Endothelial cell of umbilical vein (primary cell): ENCODE measurements around the gene TNFSF9. TPM values are rescaled to one million over a fixed set of nuclear protein-coding genes. Genes with fewer than 3 reads are reported as not detected.

ENCODE experiments used
- BruUV-seq: library from RNA; stranded (reverse); fragments of 400-500 nt; replicated peaks from 2 replicates; lab custom pipeline; 2021; lab: Mats Ljungman, UMichigan
- CTCF ChIA-PET: fragments of 300-600, 350-600 bp; sonication (Branson Sonifier 250); formaldehyde crosslinking; loops from one replicate; lab custom pipeline; 2021; ENCODE audit warnings: antibody characterized with exemption, inconsistent platforms; lab: Charles Lee
- POLR2A ChIA-PET: fragments of 300-600, 350-600 bp; sonication (Branson Sonifier 250); formaldehyde crosslinking; loops from one replicate; lab custom pipeline; 2021; ENCODE audit warnings: antibody characterized with exemption, inconsistent platforms; lab: Charles Lee
- DNase-seq: peaks from one replicate; pipeline ENCODE4 v3.0.0-alpha.2; 2011; ENCODE audit warnings: low read depth, low spot score
- FAIRE-seq: peaks from 2 replicates; lab custom pipeline; 2011; peaks lifted over from hg19 to GRCh38; lab: Jason Lieb, UNC
- H2AFZ ChIP-seq: 2 replicates; pipeline ENCODE4 v1.6.0; 2012; ENCODE audit warnings: low read depth, low read length, control low read depth, inconsistent platforms
- H3K27ac ChIP-seq: 2 replicates; pipeline ENCODE4 v1.5.1; 2011; ENCODE audit warnings: low read depth, mild to moderate bottlenecking, control low read depth, low read length, moderate library complexity; ENCODE audit not compliant: insufficient read depth
- H3K27me3 ChIP-seq, 2 experiments: 2 replicates each; pipeline versions ENCODE4 v1.6.0 to v1.6.1; 2011; ENCODE audit warnings: low read length in 2 of 2, mixed read lengths in 1 of 2; ENCODE audit not compliant: control insufficient read depth in 2 of 2, insufficient read depth in 2 of 2
- H3K36me3 ChIP-seq, 2 experiments: 2 replicates in 1 of 2; 3 replicates in 1 of 2; pipeline ENCODE4 v1.5.1; 2011; ENCODE audit warnings: low read length in 2 of 2, mild to moderate bottlenecking in 1 of 2, moderate library complexity in 1 of 2; ENCODE audit not compliant: control insufficient read depth in 2 of 2, insufficient read depth in 2 of 2; ENCODE audit errors: extremely low read depth in 1 of 2
- H3K4me1 ChIP-seq: 3 replicates; pipeline ENCODE4 v1.5.1; 2011; ENCODE audit warnings: mild to moderate bottlenecking, low read length; ENCODE audit not compliant: control insufficient read depth, insufficient read depth; ENCODE audit errors: extremely low read depth
- H3K4me2 ChIP-seq: 2 replicates; pipeline ENCODE4 v1.6.1; 2011; ENCODE audit warnings: low read length, control low read depth, mixed read lengths; ENCODE audit not compliant: insufficient read depth
- H3K4me3 ChIP-seq, 3 experiments: fragments of 200-600 bp in 1 of 3; sonication (generic), shearing (Covaris generic) in 1 of 3; replicated peaks in 1 of 3; 2 replicates each; pipeline ENCODE4 v1.5.1; 2011 to 2016; ENCODE audit warnings: control low read depth in 3 of 3, low read length in 3 of 3, mild to moderate bottlenecking in 2 of 3, inconsistent platforms in 1 of 3, low read depth in 1 of 3, moderate library complexity in 1 of 3; ENCODE audit not compliant: insufficient read depth in 1 of 3
- H3K79me2 ChIP-seq: 2 replicates; pipeline ENCODE4 v1.6.0; 2012; ENCODE audit warnings: low read length, inconsistent platforms; ENCODE audit not compliant: control insufficient read depth, insufficient read depth
- H3K9ac ChIP-seq: replicated peaks from 2 replicates; pipeline ENCODE3; 2011; ENCODE audit warnings: low read length, control low read depth; ENCODE audit not compliant: insufficient read depth; ENCODE audit errors: extremely low read depth
- H3K9me1 ChIP-seq: replicated peaks from 3 replicates; pipeline ENCODE4 v1.6.0; 2011; ENCODE audit warnings: mild to moderate bottlenecking, low read length; ENCODE audit not compliant: control insufficient read depth, insufficient read depth; ENCODE audit errors: extremely low read depth
- H3K9me3 ChIP-seq: replicated peaks from 2 replicates; pipeline ENCODE4 v1.5.1; 2012; ENCODE audit warnings: low read length, inconsistent platforms; ENCODE audit not compliant: control insufficient read depth, insufficient read depth
- H4K20me1 ChIP-seq: replicated peaks from 2 replicates; pipeline ENCODE3; 2011; ENCODE audit warnings: mild to moderate bottlenecking, low read length; ENCODE audit not compliant: control insufficient read depth, insufficient read depth; ENCODE audit errors: extremely low read depth
- EZH2 ChIP-seq: IDR thresholded peaks from 2 replicates; pipeline ENCODE4 v1.6.1; 2012; ENCODE audit warnings: borderline replicate concordance, low read depth, mild to moderate bottlenecking, moderate library complexity, low read length, inconsistent platforms; ENCODE audit not compliant: severe bottlenecking
- FOS ChIP-seq: IDR thresholded peaks from 2 replicates; pipeline ENCODE4 v1.6.1; 2011; ENCODE audit warnings: mild to moderate bottlenecking, low read length, moderate library complexity, borderline replicate concordance; ENCODE audit not compliant: insufficient read depth
- GATA2 ChIP-seq: IDR thresholded peaks from 2 replicates; pipeline ENCODE4 v1.7.0; 2011; ENCODE audit warnings: low read depth, mild to moderate bottlenecking, moderate library complexity, mixed read lengths, low read length; ENCODE audit not compliant: insufficient read length, insufficient read depth
- JUN ChIP-seq: IDR thresholded peaks from 2 replicates; pipeline ENCODE4 v1.6.1; 2011; ENCODE audit warnings: borderline replicate concordance, low read depth; ENCODE audit not compliant: insufficient read length, insufficient read depth
- MYC ChIP-seq: IDR thresholded peaks from one replicate; pipeline ENCODE4 v1.6.1; 2011; ENCODE audit warnings: mild to moderate bottlenecking, low read depth, low read length
- POLR2A ChIP-seq: IDR thresholded peaks from 2 replicates; pipeline ENCODE4 v1.6.1; 2012; ENCODE audit warnings: low read depth, mild to moderate bottlenecking, control low read depth, low read length
- POLR2AphosphoS5 ChIP-seq: IDR thresholded peaks from 2 replicates; pipeline ENCODE4 v1.6.1; 2012; ENCODE audit warnings: low read depth, mild to moderate bottlenecking, control low read depth, low read length, moderate library complexity; ENCODE audit not compliant: insufficient read depth
- dilution Hi-C: fragments of 300-500 bp; cut with MboI; formaldehyde crosslinking; loops from one replicate; pipeline ENCODE4 v1.15.0; 2019; ENCODE audit warnings: low sequenced_read_pairs; ENCODE audit not compliant: extremely low pct_ligation_motif_present
- intact Hi-C: fragments of 100-400 bp; cut with micrococcal nuclease; formaldehyde crosslinking; loops from one replicate; pipeline ENCODE4 v1.10.0; 2022
- polyA plus RNA-seq, 4 experiments: library from polyadenylated mRNA; depleted of rRNA in 3 of 4; stranded (reverse) in 3 of 4; unstranded in 1 of 4; fragments of >200 nt; gene quantifications; 2 replicates each; pipeline versions ENCODE4 v1.2.1 to v1.2.3, GENCODE V29; 2011 to 2012; ENCODE audit warnings: missing spikeins in 1 of 4
- total RNA-seq: library from RNA; stranded (reverse); gene quantifications from 2 replicates; pipeline ENCODE4 v1.2.3, GENCODE V29; 2021
- TF ChIP-seq, protein P1 (sequence below): IDR thresholded peaks from 2 replicates; pipeline ENCODE4 v1.6.1; 2011; ENCODE audit not compliant: insufficient read depth, insufficient read length
- TF ChIP-seq, protein P2 (sequence below), 2 donors: IDR thresholded peaks; 1 replicate in 1 of 2; 2 replicates in 1 of 2; pipeline ENCODE4 v1.5.1; 2011; ENCODE audit warnings: low read length in 2 of 2, mild to moderate bottlenecking in 2 of 2, moderate library complexity in 2 of 2, control low read depth in 1 of 2, inconsistent platforms in 1 of 2, low read depth in 1 of 2; ENCODE audit not compliant: insufficient read depth in 1 of 2; ENCODE audit errors: extremely low read depth in 1 of 2

Gene TNFSF9
- total and polyA plus RNA-seq, 2 donors (not counting 3 experiments of a cell fraction or from before 2014, with no cell fraction given): 0.52 to 0.53 TPM

DNA sequence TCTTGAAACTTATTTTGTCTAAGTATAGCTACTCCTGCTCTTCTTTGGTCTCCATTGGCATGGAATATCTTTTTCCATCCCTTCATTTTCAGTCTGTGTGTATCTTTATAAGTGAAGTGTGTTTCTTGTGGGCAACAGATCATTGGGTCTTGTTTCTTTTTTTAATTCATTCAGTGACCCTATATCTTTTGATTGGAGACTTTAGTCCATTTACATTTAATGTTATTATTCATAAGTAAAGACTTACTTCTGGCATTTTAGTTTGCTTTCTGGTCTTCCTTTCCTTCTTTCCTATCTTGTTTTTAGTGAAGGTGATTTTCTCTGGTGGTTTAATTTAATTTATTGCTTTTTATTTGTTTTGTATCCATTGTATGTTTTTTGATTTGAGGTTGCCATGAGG is 40.3 kb downstream of the TNFSF9 start:
- no peak overlapping the region for H3K9ac ChIP-seq
- no peak overlapping the region for H3K27ac ChIP-seq
- CTCF ChIA-PET: interaction anchor here (0.6 kb wide), 1 partner anchor 18 kb away, joined by 4 read pairs; no protein-coding TSS in a partner anchor
- H3K9me1 ChIP-seq: no peaks in the 10 kb centered on the region
- H3K79me2 ChIP-seq: no peaks in the 10 kb centered on the region
- H3K27me3 ChIP-seq: peaks cover 0 to 2% of the 10 kb centered on the region in 2 experiments
- no peaks in the 10 kb centered on the region for H3K36me3 ChIP-seq
- no peak overlapping the region for H3K4me2 ChIP-seq
- dilution Hi-C loops (no loop called here), intact Hi-C loops (no loop called here)
- no TSS peak for BruUV-seq
- H3K9me3 ChIP-seq: no peaks in the 10 kb centered on the region
- POLR2A ChIA-PET: no interaction called here
- TF ChIP-seq EZH2: no peak
- no peak for TF ChIP-seq POLR2AphosphoS5
- TF ChIP-seq JUN: no peak
- TF ChIP-seq POLR2A: no peak
- TF ChIP-seq MYC: no peak
- TF ChIP-seq, protein P1, sequence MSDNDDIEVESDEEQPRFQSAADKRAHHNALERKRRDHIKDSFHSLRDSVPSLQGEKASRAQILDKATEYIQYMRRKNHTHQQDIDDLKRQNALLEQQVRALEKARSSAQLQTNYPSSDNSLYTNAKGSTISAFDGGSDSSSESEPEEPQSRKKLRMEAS: no peak
- TF ChIP-seq GATA2: no peak
- TF ChIP-seq, protein P2, sequence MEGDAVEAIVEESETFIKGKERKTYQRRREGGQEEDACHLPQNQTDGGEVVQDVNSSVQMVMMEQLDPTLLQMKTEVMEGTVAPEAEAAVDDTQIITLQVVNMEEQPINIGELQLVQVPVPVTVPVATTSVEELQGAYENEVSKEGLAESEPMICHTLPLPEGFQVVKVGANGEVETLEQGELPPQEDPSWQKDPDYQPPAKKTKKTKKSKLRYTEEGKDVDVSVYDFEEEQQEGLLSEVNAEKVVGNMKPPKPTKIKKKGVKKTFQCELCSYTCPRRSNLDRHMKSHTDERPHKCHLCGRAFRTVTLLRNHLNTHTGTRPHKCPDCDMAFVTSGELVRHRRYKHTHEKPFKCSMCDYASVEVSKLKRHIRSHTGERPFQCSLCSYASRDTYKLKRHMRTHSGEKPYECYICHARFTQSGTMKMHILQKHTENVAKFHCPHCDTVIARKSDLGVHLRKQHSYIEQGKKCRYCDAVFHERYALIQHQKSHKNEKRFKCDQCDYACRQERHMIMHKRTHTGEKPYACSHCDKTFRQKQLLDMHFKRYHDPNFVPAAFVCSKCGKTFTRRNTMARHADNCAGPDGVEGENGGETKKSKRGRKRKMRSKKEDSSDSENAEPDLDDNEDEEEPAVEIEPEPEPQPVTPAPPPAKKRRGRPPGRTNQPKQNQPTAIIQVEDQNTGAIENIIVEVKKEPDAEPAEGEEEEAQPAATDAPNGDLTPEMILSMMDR (IDR thresholded peaks at IDR 0.05; ENCODE audit: extremely low read depth in 1 of 2, insufficient read depth in 1 of 2, low read depth in 1 of 2, low read length in 2 of 2): no peak
- TF ChIP-seq FOS: no peak
- H2AFZ ChIP-seq: no peak overlapping the region
- no peak for FAIRE-seq
- no peaks in the 10 kb centered on the region for H3K4me1 ChIP-seq
- DNase-seq: no peak
- H4K20me1 ChIP-seq: no peaks in the 10 kb centered on the region
- no peak overlapping the region for H3K4me3 ChIP-seq
